NK-92 (cell line): Measurements from ENCODE around the gene ADTRP.

Experiments used
- DNase-seq: peaks from one replicate; lab custom pipeline; 2025; ENCODE audit not compliant: unreplicated experiment; lab: John Stamatoyannopoulos, UW

Gene ADTRP

GRCh38 chr6:11756726-11757125 lies 21.9 kb downstream of the ADTRP start:
- no peak for DNase-seq

DNA sequence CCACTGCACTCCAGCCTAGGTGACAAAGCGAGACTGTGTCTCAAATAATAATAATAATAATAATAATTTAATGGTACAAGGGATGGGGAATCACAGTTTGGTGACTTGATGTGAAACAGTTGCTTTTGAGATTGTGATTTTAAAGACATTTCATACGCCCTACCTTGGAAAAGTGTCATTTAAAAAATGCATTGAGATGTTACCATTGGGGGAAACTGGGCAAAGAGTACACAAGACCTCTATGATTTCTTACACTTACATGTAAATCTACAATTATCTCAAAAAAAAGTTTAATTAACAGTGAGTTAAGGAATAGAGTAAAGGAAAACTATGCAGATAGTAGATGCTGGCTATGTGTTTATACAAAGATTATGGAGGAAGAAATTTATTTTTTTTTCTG lies 22.3 kb downstream of the ADTRP start:
- no peak for DNase-seq

GRCh38 chr6:11755725-11756124 lies 22.9 kb downstream of the ADTRP start:
- DNase-seq = no peak

DNA sequence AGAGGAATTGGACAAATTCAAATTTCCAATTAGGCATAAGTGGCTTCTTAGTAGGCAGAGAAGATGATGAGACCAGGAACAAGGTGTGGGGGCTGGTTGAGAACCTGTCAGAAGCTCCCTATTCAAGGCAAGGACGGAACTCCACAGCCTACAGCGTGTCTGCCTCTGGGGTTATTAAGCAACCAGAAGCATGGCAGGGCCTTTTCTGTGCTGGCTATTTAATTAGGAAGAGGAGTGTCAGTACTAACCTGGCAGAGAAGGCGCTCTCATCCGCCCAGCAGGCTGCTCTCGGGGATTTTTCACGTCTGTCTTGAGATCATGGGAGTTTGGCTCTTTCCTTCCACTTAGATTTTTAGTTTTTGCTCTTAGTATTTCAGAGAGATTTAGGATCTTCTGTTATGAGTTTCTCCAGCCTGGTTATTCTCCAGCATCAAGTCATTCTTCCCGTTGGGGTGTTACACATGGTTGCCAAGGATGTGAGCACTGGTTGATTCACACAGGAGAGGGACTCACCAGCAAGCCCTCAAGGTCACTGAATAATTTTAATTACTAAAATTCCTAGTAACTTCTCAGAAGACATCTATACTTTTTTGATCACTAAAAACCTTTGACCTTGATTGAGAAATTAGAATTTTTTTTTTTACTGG lies 23.9 kb downstream of the ADTRP start:
- DNase-seq = no peak

DNA sequence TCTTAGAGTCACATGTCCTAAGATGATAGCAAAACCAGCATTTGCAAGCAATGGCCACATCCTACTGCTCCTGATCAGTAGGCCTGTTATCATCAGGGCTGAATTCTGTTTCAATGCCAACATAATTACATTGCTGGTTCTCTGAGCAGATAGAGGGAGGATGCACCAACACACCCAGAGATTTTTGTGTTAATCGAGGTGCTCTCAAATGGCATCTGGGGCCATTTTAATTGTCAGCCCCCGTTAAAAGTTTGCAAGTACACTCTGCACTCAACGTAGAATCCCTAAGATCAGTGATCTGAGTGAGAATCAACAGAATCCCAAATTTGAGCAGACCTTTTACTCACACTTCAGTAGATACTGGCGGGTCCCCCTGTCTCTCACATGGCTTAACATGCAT lies 24.8 kb downstream of the ADTRP start:
- no peak for DNase-seq

DNA sequence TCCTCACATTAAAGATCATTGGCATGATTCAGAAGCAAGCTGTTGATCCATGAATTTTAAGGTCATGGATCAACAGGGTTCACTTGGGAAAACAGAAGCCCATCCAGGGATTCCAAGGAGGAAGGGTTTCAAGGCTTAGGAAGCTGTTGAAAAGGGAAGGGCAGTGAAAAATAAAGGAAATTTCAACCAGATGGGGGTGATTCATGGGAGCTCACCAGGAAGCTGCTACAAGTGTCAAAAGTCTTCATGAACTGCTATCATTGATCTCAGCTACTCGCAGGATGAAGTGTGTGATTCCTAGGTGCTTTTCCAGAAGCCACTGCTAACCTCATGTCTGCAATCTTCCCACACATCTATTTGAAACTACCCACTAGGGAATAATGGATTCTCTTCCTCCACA lies 26.2 kb downstream of the ADTRP start:
- DNase-seq = no peak

DNA sequence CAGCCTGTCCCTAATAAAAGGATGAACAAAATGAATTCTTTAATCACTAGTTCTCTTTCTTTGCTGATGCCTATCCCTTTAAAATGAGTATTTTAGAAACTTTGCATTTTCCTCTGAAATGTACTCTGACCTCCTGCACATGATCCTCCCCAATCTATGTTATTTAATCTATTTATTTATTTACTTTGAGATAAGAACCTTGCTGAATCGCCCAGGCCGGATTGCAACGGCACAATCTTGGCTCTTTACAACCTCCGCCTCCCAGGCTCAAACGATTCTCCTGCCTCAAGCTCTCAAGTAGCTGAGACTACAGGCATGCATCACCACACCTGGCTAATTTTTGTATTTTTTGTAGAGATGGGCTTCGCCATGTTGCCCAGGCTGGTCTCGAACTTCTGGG lies 27.9 kb downstream of the ADTRP start:
- DNase-seq = no peak

GRCh38 chr6:11748591-11749210 lies 29.9 kb downstream of the ADTRP start:
- no peak for DNase-seq

DNA sequence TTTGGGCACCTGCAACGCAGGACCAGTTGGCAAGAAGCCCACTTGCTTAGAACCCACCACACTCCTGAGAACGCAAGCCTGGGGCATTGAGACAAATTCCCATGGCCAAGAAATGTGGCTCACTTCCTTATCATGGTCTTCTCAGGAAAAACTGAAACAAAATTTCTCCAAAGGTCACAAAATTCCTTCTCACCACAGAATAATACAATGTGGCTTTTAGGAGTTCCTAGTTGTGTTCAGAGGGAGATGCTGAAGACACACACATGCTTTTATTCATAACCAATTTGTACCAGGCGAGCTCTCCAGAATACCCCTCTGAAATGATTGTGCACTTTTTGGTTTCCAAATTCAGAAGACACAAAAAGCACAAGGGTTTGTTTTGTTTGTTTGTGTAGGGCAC lies 31.6 kb downstream of the ADTRP start:
- DNase-seq = no peak

GRCh38 chr6:11744753-11745152 lies 33.9 kb downstream of the ADTRP start:
- no peak for DNase-seq

- no peak for DNase-seq
Observed at GRCh38 chr6:11744101-11744500, 34.5 kb downstream of the ADTRP start.

DNA sequence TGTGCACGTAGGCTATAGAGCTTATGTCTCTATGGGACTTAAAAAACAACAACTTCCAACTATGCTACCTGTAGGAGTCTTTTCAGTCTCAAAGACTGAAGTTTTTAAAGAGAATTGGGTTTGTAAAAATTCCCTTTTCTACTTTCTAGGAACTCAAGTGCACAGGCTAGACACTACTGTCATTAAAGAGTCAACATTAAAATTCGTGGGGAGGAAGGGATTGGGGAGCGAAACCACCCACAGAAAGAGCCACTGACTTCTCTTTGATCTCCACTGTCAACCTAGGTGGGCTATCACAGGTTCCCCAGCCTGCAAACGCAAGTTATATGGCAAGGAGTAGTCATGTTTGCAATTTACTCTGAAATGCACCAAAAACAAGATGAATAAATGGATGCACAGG lies 37.7 kb downstream of the ADTRP start:
- no peak for DNase-seq

- DNase-seq = no peak
Observed at GRCh38 chr6:11738661-11739375, 39.8 kb downstream of the ADTRP start.

DNA sequence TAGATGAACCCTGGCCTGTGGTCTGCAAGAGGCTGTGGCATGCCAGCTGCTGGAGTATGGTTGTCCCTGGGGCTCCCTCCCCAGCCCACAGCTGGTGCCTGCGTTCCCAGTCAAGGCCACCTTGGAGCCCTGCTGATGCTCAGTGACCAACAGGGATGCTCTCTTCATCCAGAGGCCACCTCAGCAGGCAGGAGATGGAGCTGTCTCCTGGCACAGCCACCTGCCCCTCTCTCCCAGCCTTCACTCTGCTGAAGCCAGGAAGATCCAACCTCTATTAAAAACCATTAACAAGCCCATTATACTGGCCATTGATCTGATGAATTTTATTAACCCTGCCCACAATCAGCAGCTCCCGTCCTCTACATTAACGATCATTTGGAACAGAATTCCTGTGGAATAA lies 40.4 kb downstream of the ADTRP start:
- no peak for DNase-seq

- no peak for DNase-seq
Observed at GRCh38 chr6:11736601-11737000, 42.0 kb downstream of the ADTRP start.

DNA sequence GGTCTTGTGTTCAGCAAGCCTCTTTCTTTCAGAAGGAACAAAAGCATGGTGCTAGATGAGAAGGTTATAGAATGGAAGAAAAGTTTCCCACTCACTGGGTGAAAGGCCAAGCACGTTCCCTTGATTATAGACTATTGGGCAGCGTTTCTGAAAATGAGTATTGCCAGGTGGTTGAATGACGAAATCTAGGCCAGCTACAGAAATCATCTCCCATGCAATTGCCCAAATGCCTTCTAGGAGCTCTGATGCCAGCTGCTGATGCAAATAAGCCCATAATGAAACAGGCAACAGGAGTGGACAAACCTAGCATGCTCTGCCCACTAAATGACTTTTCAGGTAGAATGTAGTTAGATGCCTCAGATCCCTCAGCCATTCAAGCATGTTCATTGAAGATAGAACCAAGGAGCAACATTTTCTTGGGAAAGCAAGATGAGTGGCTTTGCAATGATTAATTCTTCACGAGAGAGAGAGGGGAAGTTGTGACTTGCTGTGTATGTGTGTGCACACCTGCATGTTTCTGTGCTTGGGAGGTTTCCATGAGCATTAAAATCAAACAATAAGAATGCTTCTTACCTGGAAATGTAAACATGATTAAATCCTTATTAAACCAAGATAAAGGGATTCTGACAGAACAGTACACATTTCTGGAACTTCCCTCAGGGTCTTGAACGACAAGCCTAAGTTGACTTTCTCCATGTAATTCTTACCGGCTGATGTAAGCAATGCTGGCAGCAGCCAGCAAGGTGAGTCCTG lies 43.6 kb downstream of the ADTRP start:
- DNase-seq = no peak

DNA sequence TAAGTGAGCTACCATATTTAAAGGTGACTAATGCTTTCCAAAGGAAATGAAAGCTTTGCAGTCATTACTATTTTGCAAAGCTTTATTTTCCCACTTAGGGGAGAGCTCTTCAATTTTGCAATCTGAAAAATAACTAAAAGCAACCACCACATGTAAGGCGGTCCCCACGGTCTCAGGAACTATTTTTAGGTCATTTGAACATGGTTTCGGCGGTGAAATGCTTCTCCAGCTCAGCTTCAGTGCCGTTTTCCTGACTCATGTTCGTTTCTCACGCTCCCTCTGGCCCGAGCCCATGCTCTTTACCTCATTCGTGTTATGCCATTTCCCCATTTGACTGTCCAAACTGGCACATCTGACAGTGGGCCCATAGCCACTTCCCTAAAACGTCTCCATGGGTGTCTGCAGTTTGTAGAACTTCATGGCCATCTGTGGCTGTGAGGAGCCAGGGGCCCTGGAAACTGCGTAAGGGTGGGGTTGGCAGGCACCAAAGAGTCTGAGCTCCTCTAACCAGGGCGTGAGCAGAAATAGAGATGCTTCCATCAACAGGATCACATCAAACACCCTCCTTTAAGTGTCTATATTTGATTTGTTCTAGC lies 46.5 kb downstream of the ADTRP start:
- DNase-seq = no peak

- no peak for DNase-seq
Observed at GRCh38 chr6:11731423-11731822, 47.2 kb downstream of the ADTRP start.

DNA sequence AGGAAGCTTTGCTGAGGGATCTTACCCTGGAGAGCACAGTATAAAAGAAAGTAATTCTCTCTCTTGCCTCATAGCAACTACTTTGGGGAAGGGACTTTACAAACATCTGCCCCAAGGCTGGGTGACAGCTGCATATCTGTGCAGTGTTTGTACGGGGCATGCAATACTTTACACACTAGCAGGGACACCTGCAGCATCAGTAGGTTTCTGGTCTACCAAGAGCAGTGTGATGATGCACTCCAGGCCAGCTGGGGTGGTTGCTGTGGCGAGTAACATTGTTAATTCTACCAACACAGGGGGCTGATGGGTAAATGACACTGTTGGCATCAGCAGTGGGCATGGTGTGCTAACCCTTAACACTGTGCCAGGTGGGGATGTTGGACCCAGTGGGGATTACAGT lies 48.0 kb downstream of the ADTRP start:
- no peak for DNase-seq

DNA sequence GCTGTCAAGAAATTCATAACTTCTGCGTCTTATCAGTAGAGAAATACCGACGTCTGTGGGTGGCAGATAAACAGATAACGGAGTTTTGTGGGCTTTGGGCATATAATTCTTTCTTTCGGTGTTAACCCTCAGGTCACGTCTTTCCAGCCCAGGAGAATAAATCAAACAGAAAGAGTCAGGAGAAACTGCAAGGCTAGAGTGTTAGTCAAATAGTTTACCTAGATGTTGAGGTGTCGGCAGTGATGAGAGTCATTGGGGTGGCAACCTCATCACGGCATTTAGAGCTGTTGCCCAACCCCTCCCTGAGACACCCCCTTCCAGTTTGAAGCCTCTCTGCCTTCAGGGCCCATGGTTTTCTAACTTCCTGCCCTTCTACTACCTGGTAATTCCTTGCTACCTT lies 49.5 kb downstream of the ADTRP start:
- DNase-seq = peak; percentile 21
